GM11168 (cell line): ENCODE data around the gene PTPN21.

Source experiments
- in situ Hi-C: fragments of 300-500 bp; cut with MboI; formaldehyde crosslinking; loops from one replicate; pipeline ENCODE4 v1.12.0; 2022; ENCODE audit warnings: low sequenced_read_pairs; ENCODE audit not compliant: unreplicated experiment

Gene PTPN21

DNA sequence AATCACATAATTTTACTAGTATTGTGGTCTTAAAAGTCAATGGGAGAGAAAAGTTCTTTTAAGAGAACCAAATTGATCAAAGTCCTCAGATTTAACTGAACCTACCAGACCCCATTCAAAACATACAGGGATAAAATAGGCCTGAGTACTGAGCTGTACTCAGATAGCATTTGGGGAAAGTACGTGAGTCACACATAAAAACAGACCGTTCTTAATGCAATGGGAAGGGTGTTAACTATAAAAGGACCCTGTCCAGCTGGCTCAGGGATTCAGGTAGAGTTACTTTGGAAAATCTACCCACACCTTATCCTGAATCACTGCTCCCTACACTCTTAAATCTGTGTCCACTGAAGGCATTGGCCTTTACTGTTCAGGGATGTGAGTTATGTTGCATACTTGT is 78.0 kb downstream of the PTPN21 start:
- in situ Hi-C loops, result no loop called here

GRCh38 chr14:88476214-88476774 is 78.5 kb downstream of the PTPN21 start:
- in situ Hi-C loops, result no loop called here

DNA sequence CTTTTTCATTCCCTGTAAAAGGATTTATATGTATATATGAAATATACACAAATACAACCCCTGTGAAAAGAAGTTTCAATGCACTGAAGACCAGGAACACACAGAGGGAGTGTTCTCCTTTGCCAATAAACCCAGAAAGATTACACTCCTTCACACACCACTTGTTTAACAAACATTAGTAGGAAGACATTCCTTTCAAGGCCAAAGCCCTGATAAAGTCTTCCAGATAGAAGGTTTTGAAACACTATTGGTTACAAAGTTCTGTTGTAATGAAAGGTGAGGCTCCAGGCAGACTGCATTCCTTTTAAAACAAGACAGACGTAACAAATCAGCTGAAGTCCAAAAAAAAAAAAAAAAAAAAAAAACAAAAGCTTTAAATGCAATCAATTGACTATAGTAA is 81.0 kb downstream of the PTPN21 start:
- in situ Hi-C loops, result no loop called here

DNA sequence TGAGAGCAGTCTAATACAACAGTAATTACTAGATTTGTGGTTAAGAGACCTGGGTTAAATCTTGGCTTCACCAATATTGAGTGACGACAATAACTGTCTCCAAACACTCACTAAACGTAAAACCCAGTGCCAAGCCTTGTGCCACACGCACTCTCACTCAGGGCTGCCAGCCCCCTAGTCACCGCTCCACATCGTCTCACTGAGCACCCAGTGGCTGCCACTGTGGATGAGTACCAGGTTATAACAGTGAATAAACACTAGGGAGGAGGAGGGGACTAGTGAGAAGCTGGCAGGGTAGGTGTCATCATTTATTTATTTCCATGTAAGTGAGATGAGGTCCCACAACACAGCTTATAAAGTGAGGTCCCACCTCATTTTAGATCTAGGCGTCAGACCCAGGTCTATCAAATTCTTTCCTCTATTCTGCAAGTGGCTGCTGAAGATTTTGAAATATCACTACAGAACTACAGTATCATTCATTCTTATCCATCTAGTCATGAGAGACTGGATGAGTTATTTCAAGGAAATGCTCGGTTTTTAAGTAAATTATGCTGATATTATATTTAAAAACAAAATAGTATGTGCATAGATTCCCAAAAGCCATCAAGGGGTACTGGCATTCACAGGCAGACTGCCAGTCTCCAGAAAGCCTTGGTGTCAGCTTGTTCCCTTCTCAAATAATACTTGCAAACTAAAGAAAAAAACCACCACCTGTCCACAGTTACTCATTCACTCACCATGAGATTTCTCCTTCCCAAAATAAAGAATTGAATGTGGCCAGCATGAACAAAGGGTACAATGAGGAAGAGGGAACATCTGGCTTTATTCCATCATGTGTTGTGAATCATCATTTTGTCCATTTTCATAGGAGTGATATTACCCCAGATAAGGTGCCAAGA is 84.0 kb downstream of the PTPN21 start:
- in situ Hi-C loops, result no loop called here

DNA sequence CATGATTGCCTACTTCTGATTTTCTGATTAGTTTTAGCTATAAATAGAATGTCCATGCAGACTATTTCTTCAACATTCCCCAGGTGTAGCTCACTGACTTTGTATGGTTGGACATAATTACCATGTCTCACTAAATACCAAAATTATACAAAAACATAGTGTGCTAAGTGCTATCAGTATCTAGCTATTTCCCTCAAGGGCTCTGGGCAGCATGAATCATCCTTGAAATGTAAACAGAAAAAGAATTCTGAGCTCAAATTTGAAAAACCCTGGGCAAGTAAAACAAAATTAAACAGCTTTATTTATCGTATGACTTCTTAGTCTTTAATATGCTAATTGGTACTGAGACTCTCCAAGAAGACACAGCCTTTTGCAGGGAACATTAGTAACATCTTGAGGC is 86.4 kb downstream of the PTPN21 start:
- in situ Hi-C loops, result loop anchor here (10.0 kb wide), 1 partner anchor 454 kb away; no protein-coding TSS in a partner anchor

GRCh38 chr14:88463318-88463717 is 91.5 kb downstream of the PTPN21 start:
- in situ Hi-C loops, result loop anchor here (10.0 kb wide), 1 partner anchor 449 kb away; no protein-coding TSS in a partner anchor

- in situ Hi-C loops, result no loop called here
Observed at GRCh38 chr14:88454886-88455285, 99.9 kb downstream of the PTPN21 start.

DNA sequence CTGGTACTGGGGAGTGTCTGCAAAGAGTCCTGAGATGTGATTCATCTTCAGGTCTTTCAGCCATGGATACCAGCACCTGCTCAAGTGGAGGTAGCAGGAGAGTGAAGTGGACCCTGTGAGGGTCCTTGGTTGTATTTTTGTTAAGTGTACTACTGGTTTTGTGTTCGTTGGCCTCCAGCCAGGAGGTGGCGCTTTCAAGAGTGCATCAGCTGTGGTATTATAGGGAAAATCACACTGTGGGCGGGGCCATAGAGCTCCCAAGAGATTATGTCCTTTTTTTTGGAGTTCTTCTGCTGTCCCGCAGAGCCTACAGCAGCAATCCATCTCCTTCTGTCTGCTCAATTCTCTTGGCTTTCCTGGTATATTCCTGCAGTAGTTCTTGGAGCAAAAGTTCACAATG is 102.6 kb downstream of the PTPN21 start:
- in situ Hi-C loops, result no loop called here

DNA sequence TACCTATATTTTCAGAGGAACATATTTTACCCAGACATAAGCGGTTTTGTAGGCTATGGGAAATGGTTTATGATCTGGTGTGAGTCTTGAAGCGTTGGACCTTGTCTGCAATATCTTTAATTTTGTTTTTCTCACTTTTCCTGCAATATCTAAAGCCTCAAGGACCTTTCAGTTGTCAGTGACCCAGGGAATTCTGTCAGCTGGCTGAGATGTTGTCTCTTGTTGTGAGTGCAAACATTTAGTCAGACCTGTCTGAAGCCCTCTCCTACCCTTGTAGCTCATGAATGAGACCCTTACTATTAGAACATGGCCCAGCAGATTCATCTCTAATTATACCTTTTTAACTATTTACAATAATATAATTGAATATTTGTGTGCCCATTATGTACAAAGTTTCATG is 115.7 kb downstream of the PTPN21 start:
- in situ Hi-C loops, result no loop called here

DNA sequence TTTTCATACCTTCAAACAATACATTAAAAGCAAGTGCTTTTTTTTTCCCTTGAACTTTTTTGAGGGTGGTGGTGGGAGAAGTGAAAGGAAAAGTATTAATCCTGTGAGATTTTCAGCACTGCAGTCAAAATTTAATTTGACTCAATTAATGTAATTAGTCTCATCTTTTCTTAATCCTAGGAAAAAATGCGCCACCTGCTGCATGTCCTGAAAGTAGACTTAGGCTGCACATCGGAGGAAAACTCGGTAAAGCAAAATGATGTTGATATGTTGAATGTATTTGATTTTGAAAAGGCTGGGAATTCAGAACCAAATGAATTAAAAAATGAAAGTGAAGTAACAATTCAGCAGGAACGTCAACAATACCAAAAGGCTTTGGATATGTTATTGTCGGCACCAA is 117.1 kb downstream of the PTPN21 start:
- in situ Hi-C loops, result no loop called here

GRCh38 chr14:88430976-88431375 is 123.8 kb downstream of the PTPN21 start:
- in situ Hi-C loops, result no loop called here

DNA sequence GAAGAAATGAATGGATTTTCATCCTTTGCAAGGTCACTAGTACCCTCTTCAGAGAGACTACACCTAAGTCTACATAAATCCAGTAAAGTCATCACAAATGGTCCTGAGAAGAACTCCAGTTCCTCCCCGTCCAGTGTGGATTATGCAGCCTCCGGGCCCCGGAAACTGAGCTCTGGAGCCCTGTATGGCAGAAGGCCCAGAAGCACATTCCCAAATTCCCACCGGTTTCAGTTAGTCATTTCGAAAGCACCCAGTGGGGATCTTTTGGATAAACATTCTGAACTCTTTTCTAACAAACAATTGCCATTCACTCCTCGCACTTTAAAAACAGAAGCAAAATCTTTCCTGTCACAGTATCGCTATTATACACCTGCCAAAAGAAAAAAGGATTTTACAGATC is 128.5 kb downstream of the PTPN21 start:
- in situ Hi-C loops, result no loop called here

GRCh38 chr14:88424573-88424972 is 130.2 kb downstream of the PTPN21 start:
- in situ Hi-C loops, result no loop called here

GRCh38 chr14:88422919-88423650 is 131.7 kb downstream of the PTPN21 start:
- in situ Hi-C loops, result no loop called here

DNA sequence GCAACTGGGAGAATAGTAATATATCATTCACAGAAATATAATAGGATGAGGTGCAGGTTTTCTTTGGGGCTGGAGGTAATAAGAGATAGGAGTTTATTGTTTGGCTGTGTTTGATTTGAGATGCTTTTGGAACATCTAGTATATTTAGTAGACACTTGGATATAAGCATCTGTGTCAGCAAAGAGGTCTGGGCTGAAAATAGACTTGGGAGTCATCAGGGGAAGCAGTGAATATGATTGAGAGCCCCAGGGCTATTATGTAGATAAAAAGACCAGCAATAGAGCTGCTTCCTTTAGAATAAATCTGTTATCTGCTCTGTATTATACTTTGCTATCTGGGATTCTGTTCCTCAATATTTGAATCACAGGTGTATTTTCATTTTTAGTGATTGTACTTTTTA is 132.8 kb downstream of the PTPN21 start:
- in situ Hi-C loops, result no loop called here

GRCh38 chr14:88421286-88421685 is 133.5 kb downstream of the PTPN21 start:
- in situ Hi-C loops, result no loop called here

GRCh38 chr14:88420187-88420586 is 134.6 kb downstream of the PTPN21 start:
- in situ Hi-C loops, result no loop called here

DNA sequence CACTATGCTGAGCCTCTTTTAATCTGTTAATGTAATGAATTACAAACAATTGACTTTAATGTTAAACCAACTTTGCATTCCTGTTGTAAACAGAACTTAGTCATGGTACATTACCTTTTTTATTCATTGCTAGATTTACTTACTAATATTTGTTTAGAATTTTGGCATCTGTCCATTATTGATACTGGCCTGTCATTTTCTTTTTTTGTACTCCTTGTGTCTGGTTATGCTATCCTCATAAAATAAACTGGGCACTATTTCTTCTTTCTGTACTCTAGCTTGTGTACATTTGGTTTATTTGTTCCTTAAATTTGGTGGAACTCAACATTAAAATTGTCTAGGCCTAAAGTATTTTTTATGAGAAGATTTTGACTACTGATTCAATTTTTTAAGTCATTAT is 137.2 kb downstream of the PTPN21 start:
- in situ Hi-C loops, result no loop called here
